GM18951 (cell line): ENCODE data around the gene F10.

Experiments
- POLR2A ChIP-seq: IDR thresholded peaks from 4 replicates; pipeline ENCODE4 v1.6.1; 2011; ENCODE audit warnings: mild to moderate bottlenecking; ENCODE audit not compliant: insufficient read length, insufficient read depth; ENCODE audit errors: extremely low read depth
- in situ Hi-C: fragments of 300-500 bp; cut with MboI; formaldehyde crosslinking; loops from one replicate; pipeline ENCODE4 v1.12.0; 2022; ENCODE audit warnings: low sequenced_read_pairs, mixed read lengths, inconsistent platforms; ENCODE audit not compliant: unreplicated experiment

Gene F10

GRCh38 chr13:113168211-113168610 is 45.6 kb downstream of the F10 start:
- TF ChIP-seq POLR2A = no peak
- in situ Hi-C loops = no loop called here

DNA sequence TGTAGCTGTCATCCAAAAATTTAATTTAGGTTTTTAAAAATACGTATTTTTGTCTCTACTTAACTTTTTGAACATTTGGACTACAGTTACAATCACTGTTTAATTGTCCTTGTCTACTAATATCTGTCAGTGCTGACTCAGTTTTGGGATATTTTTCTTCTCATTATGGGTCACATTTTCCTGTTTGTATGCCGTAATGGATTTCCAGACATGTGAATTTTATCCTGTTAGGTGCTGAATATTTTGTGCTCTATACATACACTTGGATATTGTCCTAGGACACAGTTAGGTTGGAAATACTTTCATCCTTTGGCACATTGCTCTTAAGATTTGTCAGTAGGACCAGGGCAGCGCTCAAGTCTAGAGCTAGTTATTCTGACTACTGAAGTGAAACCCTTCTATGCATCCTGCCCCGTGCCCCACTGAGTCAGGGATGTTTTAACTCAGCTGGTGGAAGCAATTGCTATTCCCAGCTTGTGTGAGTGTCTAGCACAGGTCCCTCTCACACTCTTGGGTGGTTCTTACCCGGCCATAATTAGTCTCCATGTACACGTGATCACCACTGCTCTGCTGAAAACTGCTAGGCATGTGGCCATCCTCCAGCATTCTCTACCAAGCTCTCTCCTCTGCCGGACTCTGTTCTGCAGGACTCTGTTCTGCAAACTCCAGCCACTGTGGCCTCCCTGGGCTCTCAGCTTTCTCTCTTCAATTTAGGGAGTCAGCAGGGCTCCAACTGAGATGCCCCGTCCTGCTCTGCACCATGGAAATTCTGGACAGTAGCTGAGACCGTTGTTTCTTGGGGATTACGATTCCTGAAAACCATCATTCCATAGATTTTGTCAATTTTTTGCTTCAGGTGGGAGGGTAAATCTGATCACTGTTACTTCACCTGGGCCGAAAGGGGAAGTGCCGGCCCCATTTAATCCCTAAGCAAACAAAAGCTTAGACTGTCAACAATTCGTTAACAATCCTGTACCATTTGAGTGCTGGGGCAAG is 47.0 kb downstream of the F10 start:
- in situ Hi-C loops = no loop called here
- no peak for TF ChIP-seq POLR2A

DNA sequence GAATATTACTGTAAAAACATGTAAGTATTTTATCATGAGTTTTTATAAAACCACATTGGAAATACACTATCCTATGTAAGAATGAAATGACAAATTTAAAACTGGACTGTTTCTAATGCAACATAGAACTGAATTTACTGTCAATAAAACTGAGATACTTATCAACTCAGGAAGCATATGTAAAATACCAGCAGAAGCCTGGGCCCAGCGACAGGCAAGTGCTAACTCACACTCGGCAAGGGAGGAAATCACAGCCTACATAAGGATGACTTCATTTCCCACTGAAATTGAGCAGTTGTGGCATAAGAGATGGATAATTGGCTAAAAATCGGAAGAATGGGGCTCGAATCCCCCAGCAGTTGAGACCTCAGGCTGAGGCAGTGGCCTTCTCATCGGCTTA is 47.9 kb downstream of the F10 start:
- no peak for TF ChIP-seq POLR2A
- in situ Hi-C loops = no loop called here

GRCh38 chr13:113171250-113172125 is 48.9 kb downstream of the F10 start:
- in situ Hi-C loops = no loop called here
- no peak for TF ChIP-seq POLR2A

GRCh38 chr13:113172419-113172926 is 49.9 kb downstream of the F10 start:
- no peak for TF ChIP-seq POLR2A
- in situ Hi-C loops = no loop called here

GRCh38 chr13:113176280-113176679 is 53.7 kb downstream of the F10 start:
- in situ Hi-C loops = no loop called here
- no peak for TF ChIP-seq POLR2A

- in situ Hi-C loops = no loop called here
- no peak for TF ChIP-seq POLR2A
Observed at GRCh38 chr13:113176822-113177221, 54.2 kb downstream of the F10 start.

GRCh38 chr13:113178070-113178895 is 55.7 kb downstream of the F10 start:
- no peak for TF ChIP-seq POLR2A

DNA sequence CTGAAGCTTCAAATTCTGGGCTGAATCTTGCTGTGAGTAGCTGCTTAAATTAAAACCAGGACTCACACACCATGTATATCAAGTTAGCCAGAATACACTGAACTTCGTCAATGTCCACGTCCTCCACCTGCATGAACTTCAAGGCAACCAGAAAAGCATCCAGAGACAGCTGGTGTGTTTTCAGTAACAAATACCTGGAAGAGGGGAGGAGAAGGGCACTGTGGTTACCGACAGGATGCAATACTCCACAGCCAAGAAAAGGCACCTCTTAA is 56.2 kb downstream of the F10 start:
- in situ Hi-C loops = no loop called here
- TF ChIP-seq POLR2A = no peak

More at GRCh38 chr13:113178070-113178895, 55.7 kb downstream of the F10 start:
- in situ Hi-C loops = no loop called here

DNA sequence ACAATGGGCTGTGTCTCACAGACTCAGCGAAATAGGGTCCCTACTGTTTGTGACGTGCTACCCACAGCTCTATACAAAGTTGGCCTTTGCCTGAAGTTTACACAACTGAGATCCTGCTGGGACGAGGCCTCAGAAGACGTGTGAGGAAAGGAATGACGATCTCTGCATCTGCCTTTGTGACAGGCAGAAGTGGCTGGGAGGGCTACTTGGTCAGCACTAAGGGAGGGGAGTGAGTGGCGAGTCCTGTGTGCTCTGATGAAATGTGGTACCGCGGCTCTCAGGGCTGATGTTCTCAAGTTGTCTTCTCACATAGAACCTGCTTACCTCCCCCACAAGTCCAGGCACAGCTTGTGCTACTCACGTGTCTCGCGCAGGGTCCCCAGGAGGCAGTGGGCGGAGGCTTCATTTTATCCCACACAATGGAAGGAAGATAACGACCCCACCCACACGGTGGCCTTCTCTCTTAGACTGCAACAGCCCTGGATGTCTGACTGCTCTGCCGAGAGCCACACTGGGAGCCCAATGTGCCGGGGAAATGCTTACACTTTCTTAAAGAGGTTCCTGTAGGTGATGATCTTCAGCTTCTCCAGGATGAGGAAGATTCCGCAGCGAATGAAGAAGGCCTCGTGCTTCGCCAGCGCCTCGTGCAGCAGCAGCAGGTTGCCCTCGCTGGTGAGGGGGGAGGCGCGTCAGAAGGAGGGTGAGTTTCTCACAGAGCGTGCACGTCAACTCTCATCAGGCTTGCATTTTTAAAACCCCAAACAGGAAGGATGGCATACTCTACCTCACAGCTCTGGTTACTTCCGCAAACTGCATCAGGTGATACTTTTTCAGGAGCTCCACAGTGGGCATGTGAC is 57.0 kb downstream of the F10 start:
- TF ChIP-seq POLR2A = no peak
- in situ Hi-C loops = no loop called here

GRCh38 chr13:113182046-113182445 is 59.4 kb downstream of the F10 start:
- TF ChIP-seq POLR2A = no peak

More at GRCh38 chr13:113182046-113182445, 59.4 kb downstream of the F10 start:
- in situ Hi-C loops = no loop called here
